GM23338 (cell line): ENCODE data around the gene ARRDC4. TPM values are rescaled to one million over a fixed set of nuclear protein-coding genes. Genes with fewer than 3 reads are reported as not detected.

ENCODE experiments used
- ATAC-seq: fragments of 200-7000 bp; cut with Tn5 transposase; 3 replicates; pipeline ENCODE4 v1.9.1; 2020
- DNase-seq: peaks from one replicate; pipeline ENCODE4 v3.0.0-alpha.2; 2015; ENCODE audit warnings: low spot score
- H2AFZ ChIP-seq: fragments of 200-600 bp; sonication (generic); 2 replicates; pipeline ENCODE4 v1.8.0; 2016; ENCODE audit warnings: antibody characterized with exemption, mild to moderate bottlenecking, moderate library complexity
- H3F3A ChIP-seq: fragments of 200-600 bp; sonication (generic); replicated peaks from 2 replicates; pipeline ENCODE4 v1.8.0; 2017; ENCODE audit warnings: antibody characterized with exemption, mixed run types, low read depth
- H3K27ac ChIP-seq: fragments of 200-600 bp; sonication (generic); 2 replicates; pipeline ENCODE4 v1.6.1; 2016; ENCODE audit warnings: low read depth
- H3K27me3 ChIP-seq: fragments of 200-600 bp; sonication (generic); 2 replicates; pipeline ENCODE4 v1.8.0; 2016; ENCODE audit warnings: mild to moderate bottlenecking, mixed run types, moderate library complexity; ENCODE audit not compliant: insufficient read depth
- H3K36me3 ChIP-seq: fragments of 200-600 bp; sonication (generic); 2 replicates; pipeline ENCODE4 v1.8.0; 2016; ENCODE audit warnings: mild to moderate bottlenecking; ENCODE audit not compliant: insufficient read depth
- H3K4me1 ChIP-seq: fragments of 200-600 bp; sonication (generic); 2 replicates; pipeline ENCODE4 v1.8.0; 2016; ENCODE audit warnings: mild to moderate bottlenecking, moderate library complexity; ENCODE audit not compliant: insufficient read depth
- H3K4me2 ChIP-seq: fragments of 200-600 bp; sonication (generic); 2 replicates; pipeline ENCODE4 v1.7.1; 2017; ENCODE audit warnings: mixed run types
- H3K4me3 ChIP-seq: fragments of 200-600 bp; sonication (generic); 2 replicates; pipeline ENCODE4 v1.6.1; 2016; ENCODE audit warnings: mixed run types
- H3K79me2 ChIP-seq: fragments of 200-600 bp; sonication (generic); replicated peaks from 2 replicates; pipeline ENCODE4 v1.8.0; 2017; ENCODE audit warnings: mild to moderate bottlenecking; ENCODE audit not compliant: insufficient read depth
- H3K9me2 ChIP-seq: fragments of 200-600 bp; sonication (generic); 2 replicates; pipeline ENCODE4 v1.8.0; 2017; ENCODE audit not compliant: insufficient read depth
- H4K20me1 ChIP-seq: fragments of 200-600 bp; sonication (generic); replicated peaks from 2 replicates; pipeline ENCODE4 v1.8.0; 2017; ENCODE audit warnings: mild to moderate bottlenecking; ENCODE audit not compliant: insufficient read depth
- H3K27ac Mint-ChIP-seq: 2 replicates; pipeline ENCODE4 v1.8.0; 2020; ENCODE audit warnings: inconsistent platforms, mild to moderate bottlenecking, moderate library complexity, mixed read lengths
- H3K27me3 Mint-ChIP-seq: 3 replicates; pipeline ENCODE4 v1.8.0; 2022; ENCODE audit warnings: low read depth, mild to moderate bottlenecking, moderate library complexity, mixed read lengths, inconsistent platforms; ENCODE audit not compliant: insufficient read depth, poor library complexity
- H3K36me3 Mint-ChIP-seq: 3 replicates; pipeline ENCODE4 v1.8.0; 2021; ENCODE audit warnings: low read depth, mild to moderate bottlenecking, inconsistent platforms, moderate library complexity, mixed read lengths
- H3K4me1 Mint-ChIP-seq: 3 replicates; pipeline ENCODE4 v1.8.0; 2020; ENCODE audit warnings: mild to moderate bottlenecking, inconsistent platforms, mixed read lengths
- H3K4me3 Mint-ChIP-seq: 3 replicates; pipeline ENCODE4 v1.8.0; 2021; ENCODE audit warnings: moderate library complexity, mild to moderate bottlenecking, inconsistent platforms, mixed read lengths
- H3K9me3 Mint-ChIP-seq: 3 replicates; pipeline ENCODE4 v1.8.0; 2020; ENCODE audit warnings: moderate library complexity, mild to moderate bottlenecking, inconsistent platforms, mixed read lengths
- CREB1 ChIP-seq: fragments of 250-450 bp; sonication (Bioruptor Pico); IDR thresholded peaks from 2 replicates; pipeline ENCODE4 v1.5.0; 2020; ENCODE audit warnings: low read depth, mild to moderate bottlenecking, moderate library complexity
- CTCF ChIP-seq, 2 experiments: fragments of 200-600 bp in 1 of 2; sonication (generic) in 1 of 2; conservative IDR thresholded peaks; 2 replicates each; pipeline versions ENCODE4 v1.5.1 to v1.6.1; 2016 to 2017; ENCODE audit warnings: antibody characterized with exemption in 2 of 2, low read depth in 2 of 2, mild to moderate bottlenecking in 2 of 2, moderate library complexity in 1 of 2
- ETS1 ChIP-seq: IDR thresholded peaks from 2 replicates; pipeline ENCODE4 v1.6.1; 2016; ENCODE audit warnings: antibody characterized with exemption
- EZH2 ChIP-seq: fragments of 200-600 bp; sonication (generic); IDR thresholded peaks from one replicate; pipeline ENCODE4 v1.8.0; 2017; ENCODE audit warnings: antibody characterized with exemption, mild to moderate bottlenecking, low read depth; ENCODE audit not compliant: unreplicated experiment
- EZH2phosphoT487 ChIP-seq: fragments of 200-600 bp; sonication (generic); IDR thresholded peaks from one replicate; pipeline ENCODE4 v1.8.1; 2018; ENCODE audit warnings: antibody characterized with exemption; ENCODE audit not compliant: unreplicated experiment
- JUNB ChIP-seq: IDR thresholded peaks from one replicate; pipeline ENCODE4 v1.6.1; 2016; ENCODE audit warnings: antibody characterized with exemption; ENCODE audit not compliant: unreplicated experiment
- NANOG ChIP-seq: IDR thresholded peaks from 2 replicates; pipeline ENCODE4 v1.6.1; 2016; ENCODE audit warnings: antibody characterized with exemption, borderline replicate concordance
- POLR2AphosphoS5 ChIP-seq: IDR thresholded peaks from 2 replicates; pipeline ENCODE4 v1.6.1; 2016; ENCODE audit warnings: antibody characterized with exemption, low read depth
- REST ChIP-seq: IDR thresholded peaks from one replicate; pipeline ENCODE4 v1.6.1; 2018; ENCODE audit warnings: antibody characterized with exemption; ENCODE audit not compliant: unreplicated experiment
- STAT1 ChIP-seq: IDR thresholded peaks from one replicate; pipeline ENCODE4 v1.6.1; 2016; ENCODE audit warnings: antibody characterized with exemption; ENCODE audit not compliant: unreplicated experiment
- ZNF114 ChIP-seq: fragments of 250-450 bp; sonication (Bioruptor Pico); IDR thresholded peaks from 2 replicates; pipeline ENCODE4 v1.5.0; 2020; ENCODE audit warnings: mild to moderate bottlenecking, moderate library complexity
- ZNF331 ChIP-seq: fragments of 250-450 bp; sonication (Bioruptor Pico); IDR thresholded peaks from 2 replicates; pipeline ENCODE4 v1.5.0; 2020; ENCODE audit warnings: low read depth, mild to moderate bottlenecking, moderate library complexity
- ZNF462 ChIP-seq: fragments of 250-450 bp; sonication (Bioruptor Pico); IDR thresholded peaks from 2 replicates; pipeline ENCODE4 v1.5.0; 2020; ENCODE audit warnings: mild to moderate bottlenecking, moderate library complexity
- polyA plus RNA-seq: library from polyadenylated mRNA; unstranded; fragments of >200 nt; fragmentation: Nextera tagmentation; extraction: Ambion mirVana; gene quantifications from 2 replicates; pipeline ENCODE4 v1.2.1, GENCODE V29; 2016
- total RNA-seq: library from RNA; depleted of rRNA; stranded (reverse); fragments of >200 nt; shearing (Covaris generic); gene quantifications from 2 replicates; pipeline ENCODE4 v1.2.3, GENCODE V29; 2014

The ARRDC4 gene
- total and polyA plus RNA-seq, 2 experiments from 2014 or later: 2.0 to 6.9 TPM

GRCh38 chr15:97933589-97933988 lies 26.9 kb upstream of the ARRDC4 start:
- no peak for ATAC-seq
- no peaks in the 10 kb centered on the region; the same call in 1 of the 2 replicates for H3K36me3 ChIP-seq
- no peak overlapping the region for H2AFZ ChIP-seq
- Mint-ChIP-seq H3K4me3 (no peak overlapping the region), H3K27me3 (peaks cover 3% of the 10 kb centered on the region), H3K9me3 (peaks cover 40% of the 10 kb centered on the region), H3K27ac (no peak overlapping the region), H3K36me3 (peaks cover 19% of the 10 kb centered on the region; the same call in 2 of the 3 replicates), H3K4me1 (no peaks in the 10 kb centered on the region)
- no peak overlapping the region for H3K4me3 ChIP-seq
- no peak overlapping the region for H3K4me2 ChIP-seq
- DNase-seq: no peak
- H3K27ac ChIP-seq: no peak overlapping the region
- H4K20me1 ChIP-seq: no peaks in the 10 kb centered on the region; the same call in 1 of the 2 replicates
- TF ChIP-seq STAT1: no peak
- no peak for TF ChIP-seq CREB1 (CRISPR knock-in tag)
- TF ChIP-seq EZH2: no peak
- TF ChIP-seq REST: no peak
- TF ChIP-seq ZNF114 (CRISPR knock-in tag): no peak
- no peak for TF ChIP-seq NANOG
- no peak for TF ChIP-seq ETS1
- no peak for TF ChIP-seq JUNB
- no peak for TF ChIP-seq POLR2AphosphoS5
- no peak for TF ChIP-seq ZNF331 (CRISPR knock-in tag)
- no peak for TF ChIP-seq ZNF462
- TF ChIP-seq EZH2phosphoT487: no peak
- TF ChIP-seq CTCF (conservative IDR thresholded peaks at IDR 0.05; ENCODE audit: low read depth in 2 of 2): no peak
- no peaks in the 10 kb centered on the region; the same call in 1 of the 2 replicates for H3K9me2 ChIP-seq
- H3F3A ChIP-seq: no peaks in the 10 kb centered on the region
- H3K79me2 ChIP-seq: no peaks in the 10 kb centered on the region
- H3K27me3 ChIP-seq: no peaks in the 10 kb centered on the region
- H3K4me1 ChIP-seq: no peaks in the 10 kb centered on the region
